Measurements from ENCODE around the gene TSKU. TPM values are rescaled to one million over a fixed set of nuclear protein-coding genes. Genes with fewer than 3 reads are reported as not detected.

TSKU gene
- total and polyA plus RNA-seq, 2 experiments from 2014 or later, result 61.9 to 81.9 TPM

DNA sequence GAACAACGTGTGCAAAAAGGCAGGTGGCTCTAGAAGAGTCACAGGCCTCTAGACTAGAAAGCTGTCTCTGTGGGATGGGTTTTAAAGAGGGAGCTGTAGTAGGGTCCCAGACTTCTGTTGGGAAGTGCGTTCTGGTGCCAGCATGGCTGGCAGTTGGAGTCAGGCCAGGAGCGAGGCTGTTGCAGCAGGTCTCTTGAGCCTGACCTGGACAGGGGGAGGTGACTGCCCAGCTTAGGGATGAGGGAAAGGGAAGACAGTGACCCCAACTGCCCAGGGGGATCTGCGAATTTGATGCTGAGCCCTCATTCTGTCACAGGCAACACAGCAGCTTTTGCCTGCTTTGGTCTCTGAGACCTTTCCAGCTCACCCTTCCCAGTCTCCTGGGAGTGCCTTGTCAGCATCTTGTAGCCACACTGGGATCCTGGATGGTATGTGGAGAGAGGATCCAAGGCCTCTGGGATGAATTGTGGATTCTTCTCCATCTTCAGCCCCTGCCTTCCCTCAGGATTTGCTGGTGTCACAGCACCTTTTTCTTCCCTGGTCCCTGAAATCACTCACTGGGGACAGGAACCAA, 3.4 kb downstream of the TSKU start:
- H3K4me1 ChIP-seq (ENCODE audit: insufficient read depth), result peaks cover 58% of the 10 kb centered on the region
- no peaks in the 10 kb centered on the region for H3K9me3 ChIP-seq (ENCODE audit: low read depth)
- peaks cover 86% of the 10 kb centered on the region for H3K79me2 ChIP-seq
- peak overlapping the region; percentile 87 for H3K27ac ChIP-seq
- 83% methylated on average over 4 of the region's 4 CpGs for WGBS (ENCODE audit: low lambda C conversion rate, missing lambda C conversion rate)
- H3K27me3 ChIP-seq, result no peaks in the 10 kb centered on the region
- no peak overlapping the region for H3K4me3 ChIP-seq
- TF ChIP-seq EZH2phosphoT487 (IDR thresholded peaks at IDR 0.05; ENCODE audit: low read depth, severe bottlenecking, unreplicated experiment) (no peak), EZH2 (IDR thresholded peaks at IDR 0.05; ENCODE audit: borderline replicate concordance) (no peak)
- TF ChIP-seq, protein P1, sequence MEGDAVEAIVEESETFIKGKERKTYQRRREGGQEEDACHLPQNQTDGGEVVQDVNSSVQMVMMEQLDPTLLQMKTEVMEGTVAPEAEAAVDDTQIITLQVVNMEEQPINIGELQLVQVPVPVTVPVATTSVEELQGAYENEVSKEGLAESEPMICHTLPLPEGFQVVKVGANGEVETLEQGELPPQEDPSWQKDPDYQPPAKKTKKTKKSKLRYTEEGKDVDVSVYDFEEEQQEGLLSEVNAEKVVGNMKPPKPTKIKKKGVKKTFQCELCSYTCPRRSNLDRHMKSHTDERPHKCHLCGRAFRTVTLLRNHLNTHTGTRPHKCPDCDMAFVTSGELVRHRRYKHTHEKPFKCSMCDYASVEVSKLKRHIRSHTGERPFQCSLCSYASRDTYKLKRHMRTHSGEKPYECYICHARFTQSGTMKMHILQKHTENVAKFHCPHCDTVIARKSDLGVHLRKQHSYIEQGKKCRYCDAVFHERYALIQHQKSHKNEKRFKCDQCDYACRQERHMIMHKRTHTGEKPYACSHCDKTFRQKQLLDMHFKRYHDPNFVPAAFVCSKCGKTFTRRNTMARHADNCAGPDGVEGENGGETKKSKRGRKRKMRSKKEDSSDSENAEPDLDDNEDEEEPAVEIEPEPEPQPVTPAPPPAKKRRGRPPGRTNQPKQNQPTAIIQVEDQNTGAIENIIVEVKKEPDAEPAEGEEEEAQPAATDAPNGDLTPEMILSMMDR (IDR thresholded peaks at IDR 0.05; ENCODE audit: poor library complexity), result no peak
- peaks cover 41% of the 10 kb centered on the region for H4K20me1 ChIP-seq (ENCODE audit: insufficient read depth, poor library complexity, severe bottlenecking)
- no peaks in the 10 kb centered on the region for H3K9me2 ChIP-seq (replicated peaks; ENCODE audit: insufficient read depth)
- no peak for DNase-seq (ENCODE audit: low spot score)
- H2AFZ ChIP-seq, result no peak overlapping the region
- no peaks in the 10 kb centered on the region for H3K36me3 ChIP-seq (replicated peaks; ENCODE audit: insufficient read depth, low read depth)
- peak overlapping the region; percentile 91 for H3K4me2 ChIP-seq

DNA sequence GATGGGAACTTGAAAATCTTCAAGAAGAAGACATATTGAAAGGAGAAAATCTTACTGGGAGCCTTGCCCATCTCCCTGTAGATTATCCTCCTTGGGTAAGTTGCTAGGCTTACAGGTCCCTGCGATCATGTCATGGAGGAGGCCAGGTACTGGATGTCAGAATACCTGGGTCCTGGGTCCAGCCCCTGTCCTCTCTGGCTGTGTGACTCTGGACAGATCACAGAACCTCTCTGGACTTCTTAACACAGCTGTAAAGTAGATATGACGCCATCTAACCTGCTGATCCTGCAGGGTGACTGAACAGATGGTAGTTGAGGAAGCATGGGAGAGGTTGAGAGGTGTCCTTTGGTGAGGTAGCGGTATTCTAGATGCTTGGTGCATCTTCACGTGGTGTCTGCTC, 4.1 kb downstream of the TSKU start:
- WGBS (ENCODE audit: low lambda C conversion rate, missing lambda C conversion rate), result 90% methylated on average over 4 of the region's 4 CpGs
- Histone ChIP-seq H4K20me1 (ENCODE audit: insufficient read depth, poor library complexity, severe bottlenecking) (peaks cover 41% of the 10 kb centered on the region), H3K4me1 (ENCODE audit: insufficient read depth) (peaks cover 51% of the 10 kb centered on the region), H3K27me3 (no peaks in the 10 kb centered on the region), H3K4me2 (peak overlapping the region; percentile 38), H3K36me3 (replicated peaks; ENCODE audit: insufficient read depth, low read depth) (no peaks in the 10 kb centered on the region), H3K4me3 (no peak overlapping the region), H3K9me2 (replicated peaks; ENCODE audit: insufficient read depth) (no peaks in the 10 kb centered on the region), H3K9me3 (ENCODE audit: low read depth) (no peaks in the 10 kb centered on the region), H2AFZ (no peak overlapping the region), H3K27ac (peak overlapping the region; percentile 87), H3K79me2 (peaks cover 89% of the 10 kb centered on the region)
- TF ChIP-seq, protein P1 (IDR thresholded peaks at IDR 0.05; ENCODE audit: poor library complexity), result no peak
- TF ChIP-seq EZH2 (IDR thresholded peaks at IDR 0.05; ENCODE audit: borderline replicate concordance) (no peak), EZH2phosphoT487 (IDR thresholded peaks at IDR 0.05; ENCODE audit: low read depth, severe bottlenecking, unreplicated experiment) (no peak)
- DNase-seq (ENCODE audit: low spot score), result no peak

DNA sequence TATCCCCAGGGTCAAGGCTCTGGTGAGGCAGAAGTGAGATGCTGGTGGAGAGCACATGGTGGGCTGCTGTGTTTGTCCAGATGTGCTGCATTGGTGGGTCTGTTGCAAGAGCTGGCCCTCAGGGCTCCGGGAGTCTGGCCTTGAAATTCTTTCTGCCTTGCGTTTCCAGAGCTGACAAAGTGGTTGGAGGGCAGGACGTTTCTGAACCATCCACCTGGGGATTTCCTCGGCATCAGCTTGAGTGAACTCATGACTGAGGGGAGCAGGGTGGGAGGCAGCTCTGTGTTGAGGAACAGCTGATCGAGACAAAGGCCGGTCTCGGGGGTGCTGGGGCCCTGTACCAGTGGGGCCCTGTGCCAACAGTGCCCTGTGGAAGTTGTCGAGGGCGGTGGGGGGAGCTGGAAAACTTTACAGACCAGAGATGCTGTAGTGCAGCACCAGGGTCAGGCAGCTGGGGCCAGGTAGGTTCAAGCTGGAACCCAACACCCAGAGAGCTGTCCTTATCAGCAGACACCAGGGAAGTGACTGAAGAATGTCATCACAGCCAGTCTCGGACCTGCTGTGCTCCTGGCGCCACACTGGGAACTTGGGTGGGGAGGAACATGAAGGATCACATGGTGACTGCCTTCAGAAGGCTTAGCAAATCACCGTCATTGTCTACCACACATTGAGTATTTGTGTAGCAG, 4.9 kb downstream of the TSKU start:
- Histone ChIP-seq H3K27me3 (no peaks in the 10 kb centered on the region), H2AFZ (no peak overlapping the region), H3K79me2 (peaks cover 96% of the 10 kb centered on the region), H3K36me3 (replicated peaks; ENCODE audit: insufficient read depth, low read depth) (no peaks in the 10 kb centered on the region), H3K4me1 (ENCODE audit: insufficient read depth) (peaks cover 56% of the 10 kb centered on the region), H3K27ac (peak overlapping the region; percentile 87), H3K4me2 (peak overlapping the region; percentile 38), H3K9me2 (replicated peaks; ENCODE audit: insufficient read depth) (no peaks in the 10 kb centered on the region), H3K9me3 (ENCODE audit: low read depth) (no peaks in the 10 kb centered on the region), H4K20me1 (ENCODE audit: insufficient read depth, poor library complexity, severe bottlenecking) (peaks cover 46% of the 10 kb centered on the region), H3K4me3 (no peak overlapping the region)
- TF ChIP-seq EZH2phosphoT487 (IDR thresholded peaks at IDR 0.05; ENCODE audit: low read depth, severe bottlenecking, unreplicated experiment) (no peak), EZH2 (IDR thresholded peaks at IDR 0.05; ENCODE audit: borderline replicate concordance) (no peak)
- TF ChIP-seq, protein P1 (IDR thresholded peaks at IDR 0.05; ENCODE audit: poor library complexity), result no peak
- DNase-seq (ENCODE audit: low spot score), result peak; percentile 57
- WGBS (ENCODE audit: low lambda C conversion rate, missing lambda C conversion rate), result 47% methylated on average over 12 of the region's 12 CpGs

Data from hepatocyte (in vitro differentiated cells).